Measurements from ENCODE around the gene RTP5.
A peak's percentile ranks its signal among the peaks of the same experiment; 100 is the strongest.

Gene RTP5

GRCh38 chr2:241882091-241882625, 12.6 kb downstream of the RTP5 start:
- DNase-seq (ENCODE audit: insufficient read length, low spot score) = no peak
- no peak for TF ChIP-seq CTCF (IDR thresholded peaks at IDR 0.05; ENCODE audit: insufficient read depth, missing control alignments)
- FAIRE-seq = no peak

GRCh38 chr2:241884951-241885290, 15.4 kb downstream of the RTP5 start:
- FAIRE-seq (no peak), DNase-seq (ENCODE audit: insufficient read length, low spot score) (no peak)
- TF ChIP-seq CTCF (IDR thresholded peaks at IDR 0.05; ENCODE audit: insufficient read depth, missing control alignments) = no peak

GRCh38 chr2:241885291-241885945, 15.9 kb downstream of the RTP5 start:
- FAIRE-seq = peak; percentile 60
- no peak for TF ChIP-seq CTCF (IDR thresholded peaks at IDR 0.05; ENCODE audit: insufficient read depth, missing control alignments)
- DNase-seq (ENCODE audit: insufficient read length, low spot score) = peak; percentile 83

- DNase-seq (ENCODE audit: insufficient read length, low spot score) (no peak), FAIRE-seq (no peak)
- TF ChIP-seq CTCF (IDR thresholded peaks at IDR 0.05; ENCODE audit: insufficient read depth, missing control alignments) = no peak
Measured at GRCh38 chr2:241885946-241886643, 16.6 kb downstream of the RTP5 start.

GRCh38 chr2:241886840-241887447, 17.4 kb downstream of the RTP5 start:
- no peak for TF ChIP-seq CTCF (IDR thresholded peaks at IDR 0.05; ENCODE audit: insufficient read depth, missing control alignments)
- no peak for FAIRE-seq
- no peak for DNase-seq (ENCODE audit: insufficient read length, low spot score)

- TF ChIP-seq CTCF (IDR thresholded peaks at IDR 0.05; ENCODE audit: insufficient read depth, missing control alignments) = no peak
- FAIRE-seq (no peak), DNase-seq (ENCODE audit: insufficient read length, low spot score) (no peak)
Measured at GRCh38 chr2:241887806-241888522, 18.4 kb downstream of the RTP5 start.

Data from D721Med (cell line).